Measurements from ENCODE around the gene STK32C. TPM values are rescaled to one million over a fixed set of nuclear protein-coding genes. Genes with fewer than 3 reads are reported as not detected.

STK32C gene
- total and polyA plus RNA-seq, 2 of the 4 experiments (the other 2 are of a cell fraction) = 5.0 to 8.3 TPM

GRCh38 chr10:132356621-132357195 is 49.0 kb upstream of the STK32C start:
- Histone ChIP-seq H2BK5ac (ENCODE audit: low read depth, low read length, poor library complexity, severe bottlenecking) (no peak overlapping the region), H3K36me3 (ENCODE audit: control insufficient read depth, insufficient read depth, low read length) (peaks cover 1% of the 10 kb centered on the region; the same call in 1 of the 2 replicates), H4K91ac (ENCODE audit: insufficient read depth, low read depth, low read length) (no peak overlapping the region), H2AK5ac (ENCODE audit: low read depth, low read length) (no peak overlapping the region), H4K20me1 (ENCODE audit: insufficient read depth, low read length) (no peaks in the 10 kb centered on the region; the same call in 1 of the 2 replicates), H3K27ac (ENCODE audit: insufficient read depth, low read length) (no peak overlapping the region), H3K4me3 (ENCODE audit: insufficient read depth, low read depth, low read length) (no peak overlapping the region), H4K5ac (ENCODE audit: low read depth, low read length) (no peak overlapping the region), H3K9me3 (ENCODE audit: control insufficient read depth, insufficient read depth, low read length) (no peaks in the 10 kb centered on the region), H2BK120ac (ENCODE audit: low read depth, low read length) (no peak overlapping the region), H3K27me3 (ENCODE audit: control insufficient read depth, insufficient read depth, low read length) (no peaks in the 10 kb centered on the region), H3K18ac (ENCODE audit: low read depth, low read length) (no peak overlapping the region), H2AFZ (replicated peaks; ENCODE audit: low read length, poor library complexity) (no peak overlapping the region), H3K4me2 (ENCODE audit: low read depth, low read length) (no peak overlapping the region), H3K4ac (ENCODE audit: low read depth, low read length) (no peak overlapping the region), H3K4me1 (ENCODE audit: control insufficient read depth, insufficient read depth, low read length) (no peaks in the 10 kb centered on the region), H2BK20ac (ENCODE audit: low read depth, low read length) (no peak overlapping the region), H3K56ac (ENCODE audit: extremely low read depth, insufficient read depth, low read length) (no peak overlapping the region), H3K79me1 (ENCODE audit: low read depth in 1 of 2, low read length in 2 of 2) (no peaks in the 10 kb centered on the region), H3K9ac (ENCODE audit: low read depth, low read length) (no peak overlapping the region), H3K14ac (replicated peaks; ENCODE audit: low read depth, low read length) (no peak overlapping the region), H3K23ac (ENCODE audit: low read depth, low read length) (no peak overlapping the region), H4K8ac (ENCODE audit: low read depth in 2 of 2, low read length in 2 of 2) (no peak overlapping the region), H2AK9ac (replicated peaks; ENCODE audit: low read depth, low read length, poor library complexity) (peak overlapping the region; percentile 55), H2BK15ac (ENCODE audit: low read depth, low read length) (no peak overlapping the region), H3K9me1 (ENCODE audit: insufficient read depth, low read length) (no peaks in the 10 kb centered on the region)
- ATAC-seq (ENCODE audit: low read depth) (no peak), DNase-seq (no peak)
- TF ChIP-seq BHLHE40 (IDR thresholded peaks at IDR 0.05; ENCODE audit: low read depth, low read length) = no peak
- no peak for TF ChIP-seq POLR2A (IDR thresholded peaks at IDR 0.05; ENCODE audit: low read depth, low read length)
- no peak for TF ChIP-seq CHD1 (IDR thresholded peaks at IDR 0.05; ENCODE audit: low read depth, low read length)
- TF ChIP-seq RFX5 (IDR thresholded peaks at IDR 0.05; ENCODE audit: low read depth, low read length) = no peak
- TF ChIP-seq USF2 (IDR thresholded peaks at IDR 0.05; ENCODE audit: low read depth, low read length) = no peak
- TF ChIP-seq RCOR1 (IDR thresholded peaks at IDR 0.05; ENCODE audit: insufficient replicate concordance, low read length) = no peak
- no peak for TF ChIP-seq MAFK (IDR thresholded peaks at IDR 0.05; ENCODE audit: low read depth, low read length)
- TF ChIP-seq ELK1 (IDR thresholded peaks at IDR 0.05; ENCODE audit: borderline replicate concordance, low read depth, low read length) = no peak
- TF ChIP-seq FOS (IDR thresholded peaks at IDR 0.05; ENCODE audit: low read depth, low read length) = no peak
- in situ Hi-C loops (cut with MboI; ENCODE audit: low sequenced_read_pairs) (no loop called here), dilution Hi-C loops (cut with HindIII; ENCODE audit: low sequenced_read_pairs, unreplicated experiment) (no loop called here), intact Hi-C loops (cut with micrococcal nuclease) (no loop called here)
- POLR2A ChIA-PET (ENCODE audit: unreplicated experiment) = no interaction called here
- WGBS, 2 experiments (ENCODE audit: extremely low coverage in 2 of 2, insufficient read length in 1 of 2) = no CpG with 5 or more reads among the region's 12 CpGs
- CTCF ChIA-PET = interaction anchor here (0.7 kb wide), 1 partner anchor 862 kb away, joined by 4 read pairs; no protein-coding TSS in a partner anchor
- no TSS peak for BruUV-seq (replicated peaks)
